GM04504 (cell line): ENCODE measurements around the gene AGPAT3.

Experiments
- DNase-seq: peaks from one replicate; pipeline ENCODE4 v3.0.0-alpha.2; 2012; ENCODE audit warnings: low read depth

AGPAT3 gene

DNA sequence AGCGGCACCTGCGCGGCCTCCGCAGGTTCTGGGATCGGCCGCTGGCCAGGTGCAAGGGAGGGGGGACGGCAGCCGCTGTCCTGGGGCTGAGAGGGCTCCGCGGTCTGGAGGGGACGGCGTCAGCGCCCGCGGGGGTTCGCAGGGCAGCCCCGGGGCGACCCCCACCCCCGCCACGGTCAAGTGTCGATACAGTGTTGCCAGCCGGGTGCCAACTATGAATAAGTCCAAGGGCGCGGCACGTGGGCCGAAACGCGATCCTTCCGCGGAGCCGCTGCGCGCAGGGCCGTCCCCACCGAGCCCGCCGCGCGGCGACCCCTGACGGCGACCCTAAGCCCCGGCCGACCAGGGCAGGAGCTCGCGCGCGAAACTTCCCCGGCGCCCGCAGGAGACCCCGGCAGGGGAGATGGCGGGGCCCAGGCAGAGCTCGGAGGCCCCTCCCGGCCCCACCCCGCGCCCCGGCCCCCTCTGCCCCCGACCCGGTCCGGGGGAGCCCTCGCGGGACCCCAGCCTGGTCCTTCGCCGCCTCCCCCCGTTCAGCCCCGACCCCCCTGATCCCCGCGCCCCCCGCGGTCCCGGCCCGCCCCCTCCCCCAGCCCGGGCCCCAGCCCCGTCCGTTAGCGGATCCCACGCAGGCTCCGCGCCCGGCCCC lies 586 bp upstream of the AGPAT3 start:
- DNase-seq, result no peak

DNA sequence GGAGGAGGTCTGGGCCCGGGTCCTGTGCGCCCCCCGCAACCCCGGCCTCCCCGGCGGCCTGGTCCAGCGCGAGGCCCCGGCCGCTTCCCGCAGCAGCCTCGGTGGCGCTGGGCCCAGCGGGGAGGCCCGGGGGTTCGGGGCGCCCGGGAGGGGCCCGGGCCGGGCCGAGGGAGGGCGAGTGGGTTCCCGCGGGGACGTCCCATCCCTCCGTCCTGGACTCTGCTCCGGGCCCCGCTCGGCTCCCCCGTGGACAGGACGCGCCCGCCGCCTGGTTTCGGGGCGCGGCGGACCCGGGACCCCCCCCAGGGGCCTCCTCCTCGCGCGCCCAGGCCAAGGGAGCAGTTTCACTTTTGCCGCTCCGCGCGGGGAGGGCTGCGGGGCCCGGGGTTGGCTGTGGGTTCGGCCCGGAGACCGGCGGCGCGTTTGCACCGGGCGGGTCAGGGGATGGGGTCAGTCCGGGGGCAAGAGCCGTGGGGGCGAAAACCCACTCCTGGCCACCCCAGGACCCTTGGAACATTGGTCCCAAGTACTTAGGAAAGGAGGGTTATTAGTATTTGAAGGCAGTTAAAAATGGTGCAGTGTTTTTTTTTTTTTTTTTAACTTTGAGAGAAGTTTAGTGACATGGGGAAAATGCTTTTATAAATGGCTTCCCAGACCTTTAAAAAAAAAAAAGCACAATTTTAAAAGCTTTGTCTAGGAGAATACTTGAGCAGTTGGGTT lies 677 bp downstream of the AGPAT3 start:
- no peak for DNase-seq

DNA sequence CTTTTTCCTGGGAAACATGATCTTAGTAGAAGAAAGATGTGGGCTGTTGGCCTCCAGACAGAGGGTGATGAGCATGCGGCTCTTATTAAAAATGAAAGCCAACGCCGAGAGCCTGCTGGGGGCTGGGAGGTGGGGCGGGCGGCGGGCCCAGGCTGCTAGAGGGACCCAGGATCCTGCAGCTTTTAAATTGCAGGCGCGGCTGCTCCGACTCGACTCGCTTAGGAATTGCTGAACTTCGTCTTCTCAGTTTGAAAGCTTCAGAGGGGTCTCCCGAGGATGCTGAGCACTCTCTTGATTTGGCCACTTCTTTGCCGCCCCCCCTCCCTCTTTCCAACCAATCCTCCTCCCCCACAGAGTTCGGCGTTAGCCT lies 1.2 kb downstream of the AGPAT3 start:
- no peak for DNase-seq

DNA sequence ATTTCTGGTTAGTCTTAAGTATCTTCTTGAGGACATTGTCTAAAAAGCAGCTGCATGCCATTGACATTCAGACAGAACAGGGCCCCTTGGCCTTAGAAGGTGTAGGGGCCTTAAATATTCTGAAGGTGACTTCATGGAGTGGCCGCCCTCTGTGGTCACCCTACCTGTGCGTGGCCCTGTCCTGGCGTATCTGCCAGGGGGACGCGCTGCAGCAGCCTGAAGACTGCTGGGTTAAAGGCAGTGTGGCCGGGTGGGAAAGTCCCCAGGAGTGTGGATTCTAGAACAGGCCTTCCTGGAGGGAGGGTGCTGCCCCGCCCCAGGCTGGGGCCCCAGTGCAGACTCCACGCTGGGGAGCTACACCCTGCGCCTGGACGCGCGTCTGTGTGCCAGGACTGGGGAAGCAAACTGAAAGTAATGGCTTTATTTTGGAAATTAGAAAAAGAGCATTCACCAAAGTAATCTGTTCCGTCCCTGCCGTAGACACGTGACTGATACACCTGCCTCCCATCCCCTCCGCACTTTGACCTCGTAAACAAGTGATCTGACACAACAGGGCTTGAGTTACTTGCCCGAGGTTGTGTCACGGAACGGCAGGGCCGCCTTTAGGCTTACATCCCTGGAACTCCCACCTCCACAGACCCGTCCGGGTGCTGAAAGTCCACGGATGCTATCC lies 1.8 kb downstream of the AGPAT3 start:
- DNase-seq, result no peak

DNA sequence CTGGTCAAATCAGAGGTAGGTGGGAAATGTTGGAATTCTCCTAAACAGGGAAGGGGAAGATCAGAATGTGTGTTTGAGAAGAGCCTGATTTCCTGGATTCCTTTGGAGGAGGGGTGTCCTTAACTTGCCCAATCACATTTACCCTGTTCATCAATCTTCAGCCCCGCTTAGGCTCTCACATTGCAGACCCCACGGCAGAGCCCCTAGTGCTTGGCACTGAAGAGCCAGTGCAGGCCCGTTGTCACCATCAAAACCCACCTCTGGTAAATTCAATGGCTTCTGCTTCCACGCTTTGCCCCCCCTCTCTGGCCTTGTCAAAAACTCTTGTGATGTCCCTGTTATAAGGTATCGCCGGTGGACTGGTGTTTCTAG lies 2.3 kb downstream of the AGPAT3 start:
- DNase-seq, result no peak

DNA sequence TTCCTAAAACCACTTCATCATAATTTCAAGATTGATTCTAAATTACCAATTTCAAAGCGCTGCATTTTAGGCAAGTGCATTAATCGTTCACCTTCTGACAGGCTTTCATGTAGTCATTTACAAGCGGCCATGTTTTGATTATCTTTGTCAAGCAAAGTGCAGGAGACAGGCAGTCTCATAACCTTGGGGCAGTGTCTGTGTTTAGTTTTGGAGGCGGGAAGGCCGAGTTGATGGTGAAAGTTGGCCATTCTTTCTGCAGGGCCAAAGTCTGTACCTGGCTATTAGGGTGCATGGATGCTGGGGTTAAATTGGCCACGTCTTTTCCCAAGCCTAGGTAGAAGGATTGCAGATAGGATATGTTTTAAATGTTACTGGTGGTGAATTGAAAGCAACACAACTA lies 2.9 kb downstream of the AGPAT3 start:
- DNase-seq, result no peak

DNA sequence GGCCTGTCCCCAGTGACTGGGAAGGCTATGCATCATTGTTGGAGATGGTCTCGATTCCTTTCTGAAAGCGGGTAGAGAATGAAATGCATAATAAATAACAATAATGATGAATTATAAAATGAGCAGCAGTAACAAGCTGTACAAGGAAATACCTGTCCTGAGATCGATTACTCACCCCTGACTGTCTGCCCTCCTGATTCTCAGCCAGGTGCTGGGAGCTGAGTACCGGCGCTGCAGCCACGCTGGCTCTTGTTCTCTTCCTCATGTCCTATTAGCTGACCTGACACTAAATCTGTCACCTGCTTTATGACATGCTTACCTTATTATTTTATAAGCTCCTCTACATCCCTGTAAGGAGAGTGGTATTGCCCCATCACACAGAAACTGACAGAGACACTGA lies 3.4 kb downstream of the AGPAT3 start:
- no peak for DNase-seq

DNA sequence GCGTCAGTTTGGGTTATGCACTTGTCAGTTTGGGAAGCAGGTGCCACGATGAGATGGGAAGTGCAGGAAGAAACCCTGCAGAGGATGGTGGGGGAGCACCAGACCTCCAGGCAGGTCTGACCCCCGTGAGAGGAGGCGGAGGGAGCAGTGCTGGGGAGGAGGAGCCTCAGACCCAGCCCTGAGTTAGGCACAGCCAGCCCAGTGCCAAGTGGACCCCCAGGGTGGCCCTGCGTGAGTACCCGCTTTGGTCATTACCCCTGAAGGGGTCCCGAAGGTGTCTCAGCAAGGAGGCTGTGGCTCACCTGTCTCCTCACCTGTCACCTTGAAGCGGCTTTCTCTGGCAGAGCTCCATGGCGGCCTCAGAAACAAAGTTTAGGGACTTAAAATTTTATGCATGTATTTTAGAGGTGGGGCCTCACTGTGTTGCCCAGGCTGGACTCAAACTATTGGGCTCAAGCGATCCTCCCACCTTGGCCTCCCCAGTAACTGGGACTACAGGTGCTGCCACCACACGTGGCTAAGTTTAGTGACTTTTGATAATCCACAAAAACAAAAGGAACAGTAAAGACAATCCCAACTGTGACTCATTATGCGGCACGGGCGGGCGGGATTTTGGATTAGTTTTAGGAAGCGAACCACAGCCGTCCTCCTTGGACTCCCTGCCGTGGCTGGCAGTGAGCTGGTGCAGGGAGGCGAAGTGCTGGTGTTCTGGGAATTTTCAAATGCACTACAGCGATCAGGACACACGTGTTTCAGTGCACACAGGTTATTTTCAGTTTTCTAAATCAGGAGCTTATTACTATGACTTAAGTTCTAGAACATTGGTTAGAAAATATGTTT lies 4.7 kb downstream of the AGPAT3 start:
- DNase-seq, result no peak

DNA sequence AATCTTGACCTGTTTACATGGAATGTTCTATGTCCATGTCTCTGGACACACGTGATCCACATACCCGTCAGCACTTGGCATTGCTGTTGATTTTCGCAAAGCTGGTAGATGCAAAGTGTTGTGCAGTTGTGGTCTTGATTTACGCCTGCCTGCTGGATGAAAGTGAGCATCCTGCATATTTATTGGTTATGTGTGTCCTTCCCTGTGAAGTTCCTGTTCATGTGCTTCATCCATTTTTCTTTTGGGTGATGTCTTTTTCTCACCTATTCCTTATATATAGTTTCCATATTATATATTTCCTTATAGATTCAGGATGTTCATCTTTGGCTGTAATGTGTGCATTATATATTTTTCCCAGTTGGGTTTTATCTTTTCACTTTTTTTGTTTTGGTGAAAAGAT lies 6.5 kb downstream of the AGPAT3 start:
- DNase-seq, result no peak

DNA sequence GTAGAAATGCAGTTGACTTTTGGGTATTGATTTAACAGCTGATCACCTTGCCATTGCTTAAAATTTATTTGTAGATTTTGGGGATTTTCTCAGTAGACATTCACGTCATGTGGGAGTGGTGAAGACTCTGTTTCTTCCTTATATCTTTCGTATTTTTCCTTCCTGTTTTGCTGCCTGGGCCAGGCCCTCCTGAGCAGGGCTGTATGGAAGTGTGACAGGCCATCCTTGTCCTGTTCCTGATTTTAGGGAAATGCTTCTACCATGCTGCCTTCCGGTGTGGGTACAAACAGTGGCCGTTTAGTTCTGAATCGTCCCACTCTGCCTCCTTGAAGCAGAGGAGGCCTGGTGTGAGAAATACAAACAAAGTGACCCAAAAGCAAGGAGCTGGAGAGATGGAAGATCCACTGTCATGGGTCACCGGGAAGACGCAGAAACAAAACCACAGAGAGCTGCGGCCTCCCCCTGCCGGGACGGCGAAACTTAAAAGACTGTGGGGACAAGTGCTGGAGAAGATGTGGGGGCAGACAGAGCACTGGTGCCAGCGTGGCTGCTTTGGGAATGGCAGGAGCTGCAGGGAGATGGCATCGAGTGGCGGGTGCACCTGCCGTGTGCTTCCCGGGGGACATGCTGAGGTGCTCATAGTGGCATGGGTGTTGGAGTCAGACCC lies 7.6 kb downstream of the AGPAT3 start:
- no peak for DNase-seq

DNA sequence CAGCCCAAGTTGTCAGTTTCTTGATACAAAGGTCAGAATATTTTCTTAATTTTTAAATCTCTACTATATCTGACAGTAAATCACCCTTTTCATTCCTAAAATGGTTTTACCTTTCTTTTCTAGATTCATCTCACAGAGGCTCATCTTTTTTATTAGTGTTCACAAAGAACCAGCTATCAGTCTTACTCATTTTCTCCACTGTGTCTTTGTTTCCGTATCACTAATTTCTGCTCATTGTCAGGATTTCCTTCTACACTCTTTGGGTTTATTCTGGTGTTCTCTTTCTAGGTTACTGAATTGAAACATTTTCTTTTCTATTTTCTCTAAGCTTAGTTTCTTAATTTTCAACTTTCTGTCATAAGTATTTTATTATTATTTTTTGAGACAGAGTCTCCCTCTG lies 8.7 kb downstream of the AGPAT3 start:
- DNase-seq, result no peak

DNA sequence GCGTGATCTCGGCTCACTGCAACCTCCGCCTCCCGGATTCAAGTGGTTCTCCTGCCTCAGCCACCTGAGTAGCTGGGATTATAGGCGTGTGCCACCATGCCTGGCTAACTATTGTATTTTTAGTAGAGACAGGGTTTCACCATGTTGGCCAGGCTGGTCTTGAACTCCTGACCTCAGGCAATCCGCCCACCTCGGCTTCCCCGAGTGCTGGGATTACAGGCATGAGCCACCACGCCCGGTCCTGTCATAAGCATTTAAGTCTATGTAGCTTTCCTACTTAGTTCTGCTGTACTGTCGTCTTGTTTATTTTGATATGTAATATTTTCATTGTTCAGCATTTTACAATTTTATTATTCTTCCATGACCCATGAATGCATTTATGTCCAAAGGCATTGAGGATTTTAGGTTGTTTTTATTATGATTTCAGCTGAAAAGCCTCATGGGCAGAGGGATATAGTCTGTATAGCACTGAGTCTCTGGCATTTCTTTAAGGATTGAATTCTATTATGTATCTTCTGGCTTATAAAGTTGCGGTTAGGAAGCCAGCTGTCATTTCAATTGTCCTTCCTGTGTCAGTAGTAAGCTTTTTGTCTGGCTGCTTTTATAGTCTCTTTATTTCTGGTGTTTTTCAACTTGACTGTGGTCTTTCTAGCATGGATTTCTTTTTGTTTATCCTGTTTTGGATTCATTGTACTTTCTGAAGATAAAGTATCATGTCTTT lies 9.2 kb downstream of the AGPAT3 start:
- DNase-seq, result no peak

DNA sequence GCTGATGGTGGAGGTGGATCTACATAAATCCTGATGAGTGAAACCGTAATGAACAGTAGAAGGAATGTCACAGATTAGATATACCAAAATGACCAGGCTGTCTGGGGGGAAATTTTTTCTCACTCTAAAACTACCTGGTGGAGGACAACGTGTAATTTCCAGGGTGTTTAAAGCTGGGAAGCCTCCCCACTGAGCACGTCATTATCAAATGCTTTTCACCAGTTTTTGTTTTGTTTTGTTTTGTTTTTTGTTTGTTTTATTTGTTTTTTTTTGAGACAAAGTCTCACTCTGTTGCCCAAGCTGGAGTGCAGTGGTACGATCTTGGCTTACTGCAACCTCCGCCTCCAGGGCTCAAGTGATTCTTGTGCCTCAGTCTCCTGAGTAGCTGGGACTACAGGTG lies 11.6 kb downstream of the AGPAT3 start:
- DNase-seq, result no peak

DNA sequence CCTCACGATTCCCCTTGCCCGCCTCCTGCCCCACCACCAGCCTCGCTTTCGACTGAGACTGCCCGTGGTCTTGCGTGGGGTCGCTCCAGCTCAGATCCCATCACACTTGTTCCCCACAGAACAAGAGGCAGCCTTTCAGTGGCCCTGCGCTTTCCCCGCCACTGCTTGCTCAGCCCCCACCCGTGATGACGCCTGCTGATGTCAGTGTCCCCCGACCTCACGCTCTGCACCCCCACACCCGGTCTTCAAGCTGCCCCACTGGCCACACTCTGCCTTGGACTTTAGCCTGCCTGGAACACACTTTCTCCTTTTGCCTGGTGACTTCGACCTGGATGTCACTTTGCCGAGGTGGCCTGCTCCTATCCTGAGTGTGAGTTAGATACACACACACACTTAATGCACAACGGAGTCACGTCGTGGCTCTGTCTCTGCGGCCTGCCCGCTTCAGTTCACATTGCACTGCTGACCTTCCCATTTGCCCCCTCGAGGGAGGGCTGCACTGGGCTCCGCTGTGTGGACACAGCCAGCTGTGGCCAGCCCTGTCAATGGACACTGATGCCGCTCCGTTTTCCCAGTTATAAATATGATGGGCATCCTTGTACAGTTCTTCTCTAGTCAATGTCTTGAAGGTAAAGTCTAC lies 13.0 kb downstream of the AGPAT3 start:
- DNase-seq, result no peak

DNA sequence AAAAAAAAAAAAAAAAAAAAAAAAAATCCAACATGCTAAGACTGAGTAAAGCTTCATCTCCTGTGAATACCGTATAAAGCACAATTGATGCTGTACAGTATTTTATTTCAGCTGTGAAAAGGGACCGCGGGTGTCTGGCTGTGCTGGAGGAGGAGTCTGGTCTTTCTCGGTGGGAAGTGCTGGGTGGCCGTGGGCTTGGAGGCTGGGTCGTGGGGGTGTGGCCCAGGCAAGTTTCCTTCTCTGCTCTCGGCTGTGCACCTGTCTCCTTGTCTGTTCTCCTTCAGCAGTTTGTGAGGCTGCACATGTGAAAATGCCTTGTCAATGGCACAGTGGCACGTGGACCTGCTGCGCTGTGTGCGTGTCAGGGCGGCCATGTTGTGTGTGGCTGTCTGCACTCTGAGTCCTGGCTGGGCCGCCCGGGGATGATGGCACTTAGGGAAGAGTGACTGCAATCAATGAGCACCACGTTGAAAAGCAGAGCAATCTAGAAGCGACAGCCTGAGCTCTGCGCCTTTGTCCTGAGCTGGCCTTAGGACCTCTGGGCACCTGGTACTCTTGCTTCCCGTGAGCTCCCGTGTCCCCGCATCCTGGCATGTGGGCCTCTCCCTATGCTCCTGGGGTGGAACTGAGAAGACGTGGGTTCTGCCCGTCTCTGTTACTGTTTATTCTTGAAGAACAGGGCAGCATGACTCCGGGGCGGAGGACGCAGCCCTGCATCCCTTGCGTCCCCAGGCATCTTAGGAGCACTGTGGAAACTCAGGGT lies 14.5 kb downstream of the AGPAT3 start:
- no peak for DNase-seq

DNA sequence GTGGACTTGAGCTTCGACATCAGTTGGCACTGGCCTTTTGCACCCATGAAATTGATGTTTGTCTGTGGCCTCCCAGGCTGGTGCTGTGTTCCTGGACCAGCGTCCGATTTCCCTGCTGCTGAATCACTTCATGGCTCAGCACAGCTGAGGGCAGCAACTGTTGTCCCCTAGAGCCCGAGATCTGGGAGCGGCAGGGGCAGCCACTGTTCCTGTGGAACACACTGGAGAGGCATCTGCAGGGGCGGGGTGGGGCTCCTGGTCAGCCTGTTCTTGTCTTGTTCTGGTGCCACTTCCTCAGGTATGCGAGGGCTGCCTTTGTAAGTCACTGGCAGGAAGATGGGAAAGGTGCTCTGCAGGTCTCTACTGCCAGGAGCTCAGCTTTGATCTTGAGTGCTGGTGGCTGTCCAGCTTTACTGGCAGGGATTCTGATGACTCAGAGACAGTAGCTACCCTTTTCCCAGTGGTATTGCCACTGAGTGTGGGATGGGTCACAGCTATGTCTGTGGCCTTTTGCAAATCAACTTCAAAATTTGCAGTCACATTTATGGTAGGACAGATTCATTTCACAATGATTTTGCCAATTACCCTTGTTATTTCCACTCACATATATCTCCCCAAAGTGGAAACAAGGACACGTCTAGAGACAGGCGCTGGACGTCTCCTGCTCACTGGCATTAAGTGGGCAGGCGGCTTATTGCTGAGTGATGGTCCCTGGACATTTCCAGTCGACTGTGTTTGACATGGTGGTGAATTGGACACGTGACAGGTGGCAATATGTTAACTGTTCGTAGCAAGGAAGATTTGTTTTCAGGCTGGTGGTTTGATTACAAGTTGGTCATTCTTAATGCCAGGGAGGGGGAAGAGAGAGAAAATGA lies 15.3 kb downstream of the AGPAT3 start:
- no peak for DNase-seq

DNA sequence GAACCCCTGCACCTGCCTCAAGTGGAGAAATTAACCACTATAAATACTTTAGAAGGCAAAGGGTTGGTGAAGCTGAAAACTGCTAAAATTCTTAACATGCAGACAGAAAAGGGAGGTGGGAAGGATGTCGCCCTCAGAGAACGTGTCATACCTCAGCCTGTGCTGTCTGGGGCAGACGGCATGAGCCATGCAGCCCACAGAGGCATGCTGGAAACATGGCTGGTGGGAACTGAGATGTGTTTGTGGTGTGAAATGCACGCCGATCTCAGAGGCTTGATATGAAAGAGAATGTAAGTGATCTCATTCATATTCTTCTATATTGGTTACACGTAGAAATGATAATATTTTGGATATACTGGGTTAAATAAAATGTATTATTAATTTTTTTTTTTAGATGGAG lies 16.3 kb downstream of the AGPAT3 start:
- DNase-seq, result no peak

DNA sequence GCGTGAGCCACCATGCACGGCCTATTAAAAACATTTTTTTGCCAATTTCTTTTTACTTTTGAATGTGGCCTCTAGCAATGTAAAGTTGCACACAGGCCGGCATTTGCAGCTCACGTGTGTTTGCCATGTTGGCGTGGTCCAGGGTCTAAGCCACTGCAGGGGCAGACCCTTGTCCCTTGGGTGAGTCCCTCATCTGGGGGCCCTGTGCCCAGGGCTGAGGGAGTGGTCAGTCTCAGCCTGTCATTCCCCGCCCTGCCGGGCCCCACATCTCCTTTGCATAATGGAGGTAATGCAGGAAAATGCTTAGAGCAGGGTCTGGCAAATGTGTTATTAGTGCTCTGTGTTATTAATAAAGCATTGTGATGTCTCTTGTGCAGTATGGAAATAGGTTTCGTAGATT lies 16.9 kb downstream of the AGPAT3 start:
- no peak for DNase-seq

DNA sequence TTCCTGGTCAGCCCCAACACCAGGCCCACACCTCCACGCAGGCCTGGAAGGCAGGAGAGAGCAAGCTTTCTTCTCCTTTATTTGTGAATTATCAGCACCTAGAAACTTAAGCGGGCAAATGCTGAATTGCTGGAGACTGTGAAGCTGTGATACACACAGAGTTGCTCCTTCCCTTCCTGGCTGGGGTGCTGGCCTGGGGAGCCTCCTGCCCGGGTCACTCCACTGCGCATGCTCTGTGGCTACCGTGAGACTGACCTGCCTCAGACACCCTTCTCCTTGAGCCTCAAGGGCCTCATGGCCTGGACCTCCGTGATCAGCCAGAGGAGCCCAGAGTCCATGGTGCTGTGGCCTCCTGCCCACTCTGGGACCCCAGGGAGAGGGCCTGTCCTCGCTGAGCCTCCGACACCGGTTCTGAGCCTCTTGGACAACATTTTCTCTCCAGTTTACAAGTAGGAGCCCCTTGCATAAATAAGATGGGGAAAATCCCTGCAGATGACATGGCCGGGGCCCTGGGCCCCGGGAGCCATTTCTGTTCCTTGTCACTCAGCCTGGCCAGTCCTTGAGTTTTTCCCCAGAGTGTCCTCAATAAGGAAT lies 18.0 kb downstream of the AGPAT3 start:
- no peak for DNase-seq
